ENCODE results near the gene FRMD7. TPM values are rescaled to one million over a fixed set of nuclear protein-coding genes. Genes with fewer than 3 reads are reported as not detected.

The FRMD7 gene
- total and polyA plus RNA-seq, 2 of the 13 experiments (the other 11 are each of a cell fraction or from before 2014, with no cell fraction given), result 0.04 TPM; not detected in 1

DNA sequence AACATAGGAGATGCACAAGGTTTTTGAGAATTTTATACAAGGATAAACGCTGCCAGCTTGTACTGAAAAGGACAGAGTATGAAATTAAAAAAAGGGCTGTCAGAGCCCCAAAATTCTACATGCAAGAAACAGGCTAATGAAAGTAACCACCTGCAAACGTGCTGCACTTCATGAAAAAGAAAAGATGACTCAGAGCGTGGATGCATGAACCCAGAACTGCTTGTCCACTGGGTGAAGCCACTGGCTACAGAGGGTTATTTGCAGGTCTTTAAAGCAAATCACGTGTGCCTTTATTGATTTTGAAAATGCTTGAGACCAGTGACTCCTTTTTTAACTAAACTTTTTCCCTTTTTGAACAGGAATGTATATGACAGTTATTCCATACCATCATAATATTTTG, 25.3 kb upstream of the FRMD7 start (continued):
- TF ChIP-seq, protein P1, sequence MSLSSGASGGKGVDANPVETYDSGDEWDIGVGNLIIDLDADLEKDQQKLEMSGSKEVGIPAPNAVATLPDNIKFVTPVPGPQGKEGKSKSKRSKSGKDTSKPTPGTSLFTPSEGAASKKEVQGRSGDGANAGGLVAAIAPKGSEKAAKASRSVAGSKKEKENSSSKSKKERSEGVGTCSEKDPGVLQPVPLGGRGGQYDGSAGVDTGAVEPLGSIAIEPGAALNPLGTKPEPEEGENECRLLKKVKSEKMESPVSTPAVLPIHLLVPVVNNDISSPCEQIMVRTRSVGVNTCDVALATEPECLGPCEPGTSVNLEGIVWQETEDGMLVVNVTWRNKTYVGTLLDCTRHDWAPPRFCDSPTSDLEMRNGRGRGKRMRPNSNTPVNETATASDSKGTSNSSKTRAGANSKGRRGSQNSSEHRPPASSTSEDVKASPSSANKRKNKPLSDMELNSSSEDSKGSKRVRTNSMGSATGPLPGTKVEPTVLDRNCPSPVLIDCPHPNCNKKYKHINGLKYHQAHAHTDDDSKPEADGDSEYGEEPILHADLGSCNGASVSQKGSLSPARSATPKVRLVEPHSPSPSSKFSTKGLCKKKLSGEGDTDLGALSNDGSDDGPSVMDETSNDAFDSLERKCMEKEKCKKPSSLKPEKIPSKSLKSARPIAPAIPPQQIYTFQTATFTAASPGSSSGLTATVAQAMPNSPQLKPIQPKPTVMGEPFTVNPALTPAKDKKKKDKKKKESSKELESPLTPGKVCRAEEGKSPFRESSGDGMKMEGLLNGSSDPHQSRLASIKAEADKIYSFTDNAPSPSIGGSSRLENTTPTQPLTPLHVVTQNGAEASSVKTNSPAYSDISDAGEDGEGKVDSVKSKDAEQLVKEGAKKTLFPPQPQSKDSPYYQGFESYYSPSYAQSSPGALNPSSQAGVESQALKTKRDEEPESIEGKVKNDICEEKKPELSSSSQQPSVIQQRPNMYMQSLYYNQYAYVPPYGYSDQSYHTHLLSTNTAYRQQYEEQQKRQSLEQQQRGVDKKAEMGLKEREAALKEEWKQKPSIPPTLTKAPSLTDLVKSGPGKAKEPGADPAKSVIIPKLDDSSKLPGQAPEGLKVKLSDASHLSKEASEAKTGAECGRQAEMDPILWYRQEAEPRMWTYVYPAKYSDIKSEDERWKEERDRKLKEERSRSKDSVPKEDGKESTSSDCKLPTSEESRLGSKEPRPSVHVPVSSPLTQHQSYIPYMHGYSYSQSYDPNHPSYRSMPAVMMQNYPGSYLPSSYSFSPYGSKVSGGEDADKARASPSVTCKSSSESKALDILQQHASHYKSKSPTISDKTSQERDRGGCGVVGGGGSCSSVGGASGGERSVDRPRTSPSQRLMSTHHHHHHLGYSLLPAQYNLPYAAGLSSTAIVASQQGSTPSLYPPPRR (CRISPR knock-in tag; IDR thresholded peaks at IDR 0.05; ENCODE audit: borderline replicate concordance), result no peak
- TF ChIP-seq ZEB1 (IDR thresholded peaks at IDR 0.05; ENCODE audit: insufficient replicate concordance, low read depth) (no peak), ZNF546 (CRISPR knock-in tag; conservative IDR thresholded peaks at IDR 0.05) (no peak), ZBTB8A (CRISPR knock-in tag; IDR thresholded peaks at IDR 0.05; ENCODE audit: borderline replicate concordance, low read depth) (no peak)
- TF ChIP-seq, protein P2, sequence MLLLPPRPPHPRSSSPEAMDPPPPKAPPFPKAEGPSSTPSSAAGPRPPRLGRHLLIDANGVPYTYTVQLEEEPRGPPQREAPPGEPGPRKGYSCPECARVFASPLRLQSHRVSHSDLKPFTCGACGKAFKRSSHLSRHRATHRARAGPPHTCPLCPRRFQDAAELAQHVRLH (CRISPR knock-in tag; IDR thresholded peaks at IDR 0.05; ENCODE audit: borderline replicate concordance, low read depth), result no peak
- TF ChIP-seq, protein P3, sequence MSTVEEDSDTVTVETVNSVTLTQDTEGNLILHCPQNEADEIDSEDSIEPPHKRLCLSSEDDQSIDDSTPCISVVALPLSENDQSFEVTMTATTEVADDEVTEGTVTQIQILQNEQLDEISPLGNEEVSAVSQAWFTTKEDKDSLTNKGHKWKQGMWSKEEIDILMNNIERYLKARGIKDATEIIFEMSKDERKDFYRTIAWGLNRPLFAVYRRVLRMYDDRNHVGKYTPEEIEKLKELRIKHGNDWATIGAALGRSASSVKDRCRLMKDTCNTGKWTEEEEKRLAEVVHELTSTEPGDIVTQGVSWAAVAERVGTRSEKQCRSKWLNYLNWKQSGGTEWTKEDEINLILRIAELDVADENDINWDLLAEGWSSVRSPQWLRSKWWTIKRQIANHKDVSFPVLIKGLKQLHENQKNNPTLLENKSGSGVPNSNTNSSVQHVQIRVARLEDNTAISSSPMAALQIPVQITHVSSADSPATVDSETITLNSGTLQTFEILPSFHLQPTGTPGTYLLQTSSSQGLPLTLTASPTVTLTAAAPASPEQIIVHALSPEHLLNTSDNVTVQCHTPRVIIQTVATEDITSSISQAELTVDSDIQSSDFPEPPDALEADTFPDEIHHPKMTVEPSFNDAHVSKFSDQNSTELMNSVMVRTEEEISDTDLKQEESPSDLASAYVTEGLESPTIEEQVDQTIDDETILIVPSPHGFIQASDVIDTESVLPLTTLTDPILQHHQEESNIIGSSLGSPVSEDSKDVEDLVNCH (CRISPR knock-in tag; IDR thresholded peaks at IDR 0.05), result no peak
